WERI-Rb-1 (cell line): ENCODE measurements around the gene JAZF1.

Experiments
- DNase-seq: peaks from one replicate; pipeline ENCODE4 v3.0.0-alpha.2; 2020
- H3K27ac ChIP-seq: fragments of 250-450 bp; sonication (Bioruptor Pico); 2 replicates; pipeline ENCODE4 v1.5.1; 2020; ENCODE audit warnings: mild to moderate bottlenecking, moderate library complexity
- H3K27me3 ChIP-seq: fragments of 250-450 bp; sonication (Bioruptor Pico); 2 replicates; pipeline ENCODE4 v1.5.1; 2021; ENCODE audit warnings: mild to moderate bottlenecking, low read depth, moderate library complexity; ENCODE audit not compliant: insufficient read depth, severe bottlenecking
- H3K36me3 ChIP-seq: fragments of 250-450 bp; sonication (Bioruptor Pico); 2 replicates; pipeline ENCODE4 v1.5.1; 2020; ENCODE audit warnings: mild to moderate bottlenecking, moderate library complexity
- H3K4me3 ChIP-seq: 2 replicates; pipeline ENCODE4 v1.5.1; 2011; ENCODE audit warnings: low read depth, mild to moderate bottlenecking, control low read depth, low read length
- H3K9me3 ChIP-seq: fragments of 250-450 bp; sonication (Bioruptor Pico); 2 replicates; pipeline ENCODE4 v1.5.1; 2021; ENCODE audit warnings: mild to moderate bottlenecking, moderate library complexity; ENCODE audit not compliant: severe bottlenecking
- CTCF ChIP-seq: IDR thresholded peaks from 2 replicates; pipeline ENCODE4 v1.5.1; 2011; ENCODE audit warnings: low read depth, mild to moderate bottlenecking, control low read depth, inconsistent platforms, low read length

The JAZF1 gene

GRCh38 chr7:27843584-27844305, 336.9 kb downstream of the JAZF1 start:
- Histone ChIP-seq H3K36me3 (no peaks in the 10 kb centered on the region), H3K27ac (no peak overlapping the region), H3K9me3 (no peaks in the 10 kb centered on the region), H3K27me3 (no peaks in the 10 kb centered on the region), H3K4me3 (no peak overlapping the region)
- no peak for DNase-seq
- TF ChIP-seq CTCF, result no peak

GRCh38 chr7:27842851-27843250, 337.7 kb downstream of the JAZF1 start:
- Histone ChIP-seq H3K27me3 (no peaks in the 10 kb centered on the region), H3K27ac (no peak overlapping the region), H3K9me3 (no peaks in the 10 kb centered on the region), H3K36me3 (no peaks in the 10 kb centered on the region), H3K4me3 (no peak overlapping the region)
- DNase-seq, result no peak
- no peak for TF ChIP-seq CTCF

GRCh38 chr7:27842094-27842692, 338.4 kb downstream of the JAZF1 start:
- H3K27ac ChIP-seq, result no peak overlapping the region
- peak; percentile 55 for DNase-seq
- H3K36me3 ChIP-seq, result no peaks in the 10 kb centered on the region
- no peak overlapping the region for H3K4me3 ChIP-seq
- H3K9me3 ChIP-seq, result no peaks in the 10 kb centered on the region
- no peaks in the 10 kb centered on the region for H3K27me3 ChIP-seq
- peak; percentile 40 for TF ChIP-seq CTCF

GRCh38 chr7:27840760-27841364, 339.7 kb downstream of the JAZF1 start:
- no peaks in the 10 kb centered on the region for H3K36me3 ChIP-seq
- no peak overlapping the region for H3K4me3 ChIP-seq
- no peaks in the 10 kb centered on the region for H3K27me3 ChIP-seq
- no peak overlapping the region for H3K27ac ChIP-seq
- H3K9me3 ChIP-seq, result no peaks in the 10 kb centered on the region
- no peak for DNase-seq
- no peak for TF ChIP-seq CTCF

GRCh38 chr7:27840313-27840712, 340.3 kb downstream of the JAZF1 start:
- TF ChIP-seq CTCF, result no peak
- H3K9me3 ChIP-seq, result no peaks in the 10 kb centered on the region
- no peaks in the 10 kb centered on the region for H3K36me3 ChIP-seq
- H3K27me3 ChIP-seq, result no peaks in the 10 kb centered on the region
- no peak overlapping the region for H3K4me3 ChIP-seq
- H3K27ac ChIP-seq, result no peak overlapping the region
- no peak for DNase-seq
